Muscle layer of duodenum (tissue), 2 donors: ENCODE results near the gene LSM14A.
"Not testable (repeated sequence)": the region's sequence is repeated elsewhere in the genome, so short reads cannot be mapped to it uniquely, and the experiment has no call there.

Experiments used
- H3K27ac ChIP-seq: one replicate; pipeline ENCODE4 v1.7.0; 2013; ENCODE audit warnings: mild to moderate bottlenecking, low read length
- H3K27me3 ChIP-seq: one replicate; pipeline ENCODE4 v1.7.0; 2013; ENCODE audit warnings: low read depth, mild to moderate bottlenecking, control low read depth, low read length
- H3K36me3 ChIP-seq, 2 donors: one replicate each; pipeline ENCODE4 v1.7.0; 2013; ENCODE audit warnings: low read length in 2 of 2, control low read depth in 1 of 2, mild to moderate bottlenecking in 1 of 2; ENCODE audit not compliant: insufficient read depth in 2 of 2, control insufficient read depth in 1 of 2
- H3K4me1 ChIP-seq, 2 donors: one replicate each; pipeline ENCODE4 v1.7.0; 2013; ENCODE audit warnings: low read length in 2 of 2, mild to moderate bottlenecking in 2 of 2, control low read depth in 1 of 2, moderate library complexity in 1 of 2; ENCODE audit not compliant: insufficient read depth in 2 of 2, control insufficient read depth in 1 of 2
- H3K4me3 ChIP-seq, 2 donors: one replicate each; pipeline ENCODE4 v1.7.0; 2013; ENCODE audit warnings: low read length in 2 of 2, low read depth in 1 of 2, mild to moderate bottlenecking in 1 of 2
- H3K9me3 ChIP-seq, 2 donors: one replicate each; pipeline ENCODE4 v1.7.0; 2013; ENCODE audit warnings: low read length in 2 of 2, control low read depth in 1 of 2, mild to moderate bottlenecking in 1 of 2; ENCODE audit not compliant: control insufficient read depth in 1 of 2
- donor health status: healthy.

Gene LSM14A

DNA sequence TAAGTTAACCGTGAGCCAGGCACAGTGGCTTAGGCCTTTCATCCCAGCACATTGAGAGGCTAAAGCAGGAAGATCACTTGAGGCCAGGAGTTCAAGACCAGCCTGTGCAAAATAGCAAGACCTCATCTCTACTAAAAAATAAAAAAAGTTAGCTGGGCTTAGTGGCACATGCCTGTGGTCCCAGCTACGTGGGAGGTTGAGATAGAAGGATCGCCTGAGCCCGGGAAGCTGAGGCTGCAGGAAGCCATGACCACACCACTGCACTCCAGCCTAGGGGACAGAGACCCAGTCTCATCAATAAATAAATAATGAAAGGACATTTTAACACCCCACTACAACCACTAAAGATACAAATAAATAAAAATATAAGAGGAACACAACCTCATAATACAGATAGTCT, 21.6 kb downstream of the LSM14A start:
- Histone ChIP-seq H3K36me3 (peaks cover 22 to 28% of the 10 kb centered on the region in 2 donors), H3K4me1 (peaks cover 6 to 22% of the 10 kb centered on the region in 2 donors), H3K4me3 (no peak overlapping the region), H3K27me3 (no peaks in the 10 kb centered on the region), H3K27ac (no peak overlapping the region), H3K9me3 (no peaks in the 10 kb centered on the region)

DNA sequence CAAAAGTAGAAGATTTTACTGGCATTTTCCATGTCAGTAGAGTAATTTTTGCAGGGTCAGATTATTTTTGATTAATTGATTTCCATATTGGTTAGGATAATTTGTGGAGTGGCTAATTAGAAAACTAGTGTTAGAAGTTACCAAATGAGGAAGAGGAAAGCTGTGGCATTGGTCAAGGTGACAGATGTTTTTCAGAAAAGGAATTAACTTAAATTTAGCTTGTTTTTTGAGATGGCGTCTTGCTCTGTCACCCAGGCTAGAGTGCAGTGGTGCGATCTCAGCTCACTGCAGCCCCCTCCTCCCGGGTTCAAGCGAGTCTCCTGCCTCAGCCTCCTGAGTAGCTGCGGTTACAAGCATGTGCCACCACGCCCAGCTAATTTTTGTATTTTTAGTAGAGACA, 28.8 kb downstream of the LSM14A start:
- peaks cover 21 to 28% of the 10 kb centered on the region in 2 donors for H3K36me3 ChIP-seq
- H3K4me1 ChIP-seq = no peaks in the 10 kb centered on the region
- no peak overlapping the region for H3K27ac ChIP-seq
- no peaks in the 10 kb centered on the region for H3K27me3 ChIP-seq
- no peak overlapping the region for H3K4me3 ChIP-seq
- H3K9me3 ChIP-seq = no peaks in the 10 kb centered on the region

DNA sequence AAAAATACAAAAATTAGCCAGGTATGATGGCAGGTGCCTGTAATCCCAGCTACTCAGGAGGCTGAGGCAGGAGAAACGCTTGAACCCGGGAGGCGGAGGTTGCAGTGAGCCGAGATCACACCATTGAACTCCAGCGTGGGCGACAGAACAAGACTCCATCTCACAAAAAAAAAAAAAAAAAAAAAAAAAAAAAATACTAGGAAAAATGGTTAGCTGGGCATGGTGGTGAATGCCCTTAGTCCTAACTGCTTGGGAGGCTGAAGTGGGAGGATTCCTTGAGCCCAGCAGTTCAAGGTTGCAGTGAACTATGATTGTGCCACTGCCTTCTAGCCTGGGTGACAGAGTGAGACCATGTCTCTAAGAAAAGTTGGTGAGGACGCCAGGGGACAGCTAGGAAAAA, 33.0 kb downstream of the LSM14A start:
- H3K4me1 ChIP-seq, H3K9me3 ChIP-seq, H3K4me3 ChIP-seq, H3K27ac ChIP-seq, H3K27me3 ChIP-seq: not testable (repeated sequence)
- H3K36me3 ChIP-seq = peaks cover 15 to 16% of the 10 kb centered on the region in 2 donors

DNA sequence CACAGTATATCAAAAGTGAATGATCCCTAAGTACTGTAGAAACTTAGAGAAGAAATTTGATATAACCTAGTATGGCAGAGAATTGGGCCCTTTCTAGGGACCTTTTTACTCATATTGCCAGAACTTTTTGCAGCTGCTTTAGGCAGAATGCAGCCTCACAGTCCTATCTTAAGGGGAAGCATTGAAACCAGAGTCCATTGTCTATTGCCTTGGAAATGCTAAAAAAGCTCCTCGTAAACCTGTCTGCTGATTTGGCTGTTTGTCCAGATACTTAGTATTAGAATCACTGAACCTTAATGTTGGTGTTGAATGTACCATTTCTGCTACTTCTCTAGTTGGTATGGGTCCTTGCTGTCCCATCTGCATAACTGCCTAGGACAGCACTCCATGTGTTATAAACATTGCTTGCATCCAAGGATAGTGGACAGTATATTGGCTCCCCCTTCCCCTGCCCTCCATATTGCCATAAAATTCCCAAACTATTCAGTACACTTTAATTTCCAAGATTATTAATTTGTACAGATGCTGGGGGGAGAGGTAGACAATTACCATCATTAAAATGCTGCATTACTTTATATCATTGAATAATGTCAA, 36.1 kb downstream of the LSM14A start:
- Histone ChIP-seq H3K9me3 (no peaks in the 10 kb centered on the region), H3K36me3 (peaks cover 21 to 27% of the 10 kb centered on the region in 2 donors), H3K27ac (no peak overlapping the region), H3K4me3 (no peak overlapping the region), H3K27me3 (no peaks in the 10 kb centered on the region), H3K4me1 (no peaks in the 10 kb centered on the region)

DNA sequence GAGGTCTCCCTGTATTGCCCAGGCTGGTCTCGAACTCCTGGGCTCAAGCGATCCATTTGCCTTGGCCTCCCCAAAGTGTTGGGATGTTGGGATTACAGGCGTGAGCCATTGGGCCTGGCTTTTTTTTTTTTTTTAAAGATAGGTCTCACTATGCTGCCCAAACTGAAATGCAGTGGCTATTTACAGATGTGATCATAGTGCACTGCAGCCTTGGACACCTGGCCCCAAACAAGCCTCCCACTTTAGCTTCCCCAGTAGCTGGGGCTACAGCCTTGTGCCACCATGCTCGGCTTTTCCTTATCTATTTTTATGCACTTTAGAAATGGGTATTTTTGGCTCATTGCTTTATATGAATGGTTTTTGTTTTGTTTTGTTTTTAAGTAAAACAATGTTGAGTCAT, 37.4 kb downstream of the LSM14A start:
- no peaks in the 10 kb centered on the region for H3K4me1 ChIP-seq
- no peaks in the 10 kb centered on the region for H3K27me3 ChIP-seq
- no peaks in the 10 kb centered on the region for H3K9me3 ChIP-seq
- no peak overlapping the region for H3K27ac ChIP-seq
- peaks cover 21 to 33% of the 10 kb centered on the region in 2 donors for H3K36me3 ChIP-seq
- no peak overlapping the region for H3K4me3 ChIP-seq

DNA sequence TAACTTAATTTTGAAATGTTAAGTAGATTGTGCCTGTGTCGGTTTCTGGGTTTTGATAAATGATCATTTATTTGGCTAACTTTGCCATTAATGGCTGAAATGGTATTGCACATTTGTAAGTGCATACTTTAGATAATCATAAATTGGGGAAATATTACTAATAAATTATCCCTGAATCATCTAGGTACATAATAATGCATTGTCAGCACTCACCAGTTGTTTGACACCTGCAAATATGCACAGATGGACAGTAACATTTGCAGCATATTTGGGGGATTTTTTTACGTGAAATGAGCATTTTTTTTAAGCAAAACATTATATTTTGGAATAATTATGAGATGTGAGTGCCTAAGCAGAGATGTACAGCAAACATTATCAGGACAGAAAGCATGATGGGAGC, 41.0 kb downstream of the LSM14A start:
- Histone ChIP-seq H3K27me3 (no peaks in the 10 kb centered on the region), H3K36me3 (peaks cover 14 to 36% of the 10 kb centered on the region in 2 donors), H3K4me1 (peaks cover 0 to 5% of the 10 kb centered on the region in 2 donors), H3K27ac (no peak overlapping the region), H3K9me3 (no peaks in the 10 kb centered on the region), H3K4me3 (no peak overlapping the region)

DNA sequence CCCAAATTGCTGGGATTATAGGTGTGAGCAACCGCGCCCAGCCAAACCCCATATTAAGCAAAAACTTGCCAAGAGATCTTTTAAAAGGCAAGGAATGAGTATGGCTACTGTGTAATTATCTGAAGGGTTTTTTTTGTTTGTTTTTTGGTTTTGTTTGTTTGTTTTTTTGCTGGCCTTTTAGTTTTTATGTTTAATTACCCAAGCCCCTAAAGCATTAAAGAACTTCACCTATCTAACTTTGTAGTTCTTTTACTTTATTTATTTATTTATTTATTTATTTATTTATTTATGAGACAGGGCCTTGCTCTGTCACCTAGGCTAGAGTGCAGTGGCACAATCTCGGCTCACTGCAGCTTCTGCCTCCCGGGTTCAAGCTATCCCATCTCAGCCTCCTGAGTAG, 41.7 kb downstream of the LSM14A start:
- Histone ChIP-seq H3K4me1 (peaks cover 0 to 8% of the 10 kb centered on the region in 2 donors), H3K27ac (no peak overlapping the region), H3K27me3 (no peaks in the 10 kb centered on the region), H3K4me3 (no peak overlapping the region), H3K9me3 (no peaks in the 10 kb centered on the region), H3K36me3 (peaks cover 12 to 36% of the 10 kb centered on the region in 2 donors)

DNA sequence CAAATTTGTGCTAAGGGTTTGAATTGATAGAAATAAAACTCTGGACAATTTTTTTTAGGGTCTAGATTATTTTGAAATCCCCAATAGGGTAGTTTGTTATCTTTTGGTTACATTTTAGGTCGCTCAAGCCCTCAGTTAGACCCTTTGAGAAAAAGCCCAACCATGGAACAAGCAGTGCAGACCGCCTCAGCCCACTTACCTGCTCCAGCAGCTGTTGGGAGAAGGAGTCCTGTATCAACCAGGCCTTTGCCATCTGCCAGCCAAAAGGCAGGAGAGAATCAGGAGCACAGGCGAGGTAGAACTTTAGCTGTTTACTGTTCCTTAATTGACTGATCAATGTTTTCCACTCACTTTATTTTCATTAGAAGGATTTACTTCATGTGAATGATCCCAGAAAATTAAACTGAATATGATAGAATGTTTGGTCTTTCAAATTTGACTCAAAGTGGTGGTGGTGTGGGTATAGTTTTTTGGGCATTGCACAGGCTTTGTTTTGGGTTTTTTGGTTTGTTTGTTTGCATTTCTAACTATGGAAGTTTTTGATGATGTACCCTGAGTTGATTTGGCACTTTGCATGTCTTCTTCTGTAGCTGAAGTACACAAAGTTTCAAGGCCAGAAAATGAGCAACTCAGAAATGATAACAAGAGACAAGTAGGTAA, 42.8 kb downstream of the LSM14A start:
- H3K4me3 ChIP-seq = no peak overlapping the region
- H3K36me3 ChIP-seq = peaks cover 9 to 37% of the 10 kb centered on the region in 2 donors
- H3K27me3 ChIP-seq = no peaks in the 10 kb centered on the region
- peaks cover 0 to 8% of the 10 kb centered on the region in 2 donors for H3K4me1 ChIP-seq
- no peaks in the 10 kb centered on the region for H3K9me3 ChIP-seq
- H3K27ac ChIP-seq = no peak overlapping the region

DNA sequence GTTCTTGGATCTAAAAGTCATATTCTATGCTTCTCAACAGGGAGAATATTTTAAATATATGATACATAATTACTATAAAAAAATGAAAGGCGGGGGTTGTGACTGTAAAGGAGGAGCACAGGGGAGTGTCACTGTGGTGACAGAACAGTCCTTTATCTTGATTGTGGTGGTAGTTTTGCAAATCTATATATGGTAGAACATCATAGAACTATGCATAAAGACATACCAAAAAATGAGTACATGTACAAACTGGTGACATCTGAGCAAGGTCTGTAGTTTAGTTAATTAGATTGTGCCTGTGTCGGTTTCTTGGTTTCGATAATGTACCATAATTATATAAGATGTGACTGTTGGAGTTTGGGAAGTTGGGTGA, 43.3 kb downstream of the LSM14A start:
- H3K4me1 ChIP-seq = peaks cover 0 to 8% of the 10 kb centered on the region in 2 donors
- H3K9me3 ChIP-seq = no peaks in the 10 kb centered on the region
- H3K4me3 ChIP-seq = no peak overlapping the region
- H3K27ac ChIP-seq = no peak overlapping the region
- no peaks in the 10 kb centered on the region for H3K27me3 ChIP-seq
- peaks cover 9 to 37% of the 10 kb centered on the region in 2 donors for H3K36me3 ChIP-seq

DNA sequence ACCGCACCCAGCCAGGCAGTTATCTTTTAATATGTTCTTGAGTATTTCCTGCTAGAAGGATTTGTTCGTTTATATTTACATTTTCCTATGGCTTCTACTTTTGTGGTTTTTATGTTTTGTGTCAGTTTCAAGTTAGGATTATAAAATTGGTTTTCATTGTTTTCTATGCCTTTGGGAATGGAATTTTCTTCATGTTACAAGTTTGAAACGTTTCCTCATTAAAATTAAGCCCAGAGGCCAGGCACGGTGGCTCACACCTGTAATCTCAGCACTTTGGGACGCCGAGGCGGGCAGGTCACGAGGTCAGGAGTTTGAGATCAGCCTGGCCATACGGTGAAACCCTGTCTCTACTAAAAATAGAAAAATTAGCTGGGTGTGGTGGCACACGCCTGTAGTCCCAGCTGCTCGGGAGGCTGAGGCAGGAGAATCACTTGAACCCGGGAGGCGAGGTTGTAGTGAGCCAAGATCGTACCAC, 44.5 kb downstream of the LSM14A start:
- H3K9me3 ChIP-seq, H3K4me3 ChIP-seq, H3K4me1 ChIP-seq, H3K27me3 ChIP-seq, H3K27ac ChIP-seq: not testable (repeated sequence)
- H3K36me3 ChIP-seq = peaks cover 11 to 43% of the 10 kb centered on the region in 2 donors

DNA sequence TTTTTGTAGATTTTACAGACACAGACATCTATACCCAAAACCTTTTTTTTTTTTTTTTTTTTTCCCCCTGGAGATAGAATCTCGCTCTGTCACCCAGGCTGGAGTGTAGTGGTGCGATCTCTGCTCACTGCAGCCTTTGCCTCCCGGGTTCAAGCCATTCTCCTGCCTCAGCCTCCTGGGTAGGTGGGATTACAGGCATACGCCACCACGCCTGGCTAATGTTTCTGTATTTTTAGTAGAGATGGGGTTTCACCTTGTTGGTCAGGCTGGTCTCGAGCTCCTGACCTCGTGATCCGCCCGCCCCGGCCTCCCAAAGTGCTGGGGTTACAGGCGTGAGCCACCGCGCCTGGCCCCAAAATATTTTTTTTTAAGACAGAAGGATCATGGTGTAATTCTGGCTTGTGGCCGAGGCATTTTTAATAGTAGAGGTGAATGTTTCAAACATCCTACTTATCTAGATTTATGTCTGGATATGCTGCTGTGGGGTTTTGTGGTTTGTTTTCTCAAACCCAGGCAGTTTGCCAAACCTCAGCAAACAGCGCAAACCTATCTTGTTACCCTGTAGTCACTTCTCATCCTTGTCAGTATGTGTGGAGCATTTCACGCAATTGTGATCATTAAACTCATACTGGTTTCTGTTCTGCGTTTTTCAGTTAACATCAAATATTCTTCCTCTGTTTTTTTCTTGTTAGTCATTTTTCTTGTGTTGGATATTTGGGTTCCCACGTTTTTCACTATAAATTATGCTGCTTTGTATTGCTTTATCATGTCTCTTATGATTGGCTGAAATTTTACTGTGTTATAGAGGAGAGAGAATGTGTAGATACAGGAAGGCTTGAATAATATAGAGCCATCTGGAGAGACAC, 45.9 kb downstream of the LSM14A start:
- Histone ChIP-seq H3K27ac (no peak overlapping the region), H3K9me3 (no peaks in the 10 kb centered on the region), H3K27me3 (no peaks in the 10 kb centered on the region), H3K4me1 (peaks cover 0 to 8% of the 10 kb centered on the region in 2 donors), H3K4me3 (no peak overlapping the region), H3K36me3 (peaks cover 19 to 51% of the 10 kb centered on the region in 2 donors)
